Measurements from ENCODE around the gene RET. TPM values are rescaled to one million over a fixed set of nuclear protein-coding genes. Genes with fewer than 3 reads are reported as not detected.

Gene RET
- total RNA-seq, 6 experiments from 2014 or later = 0.53 to 10.2 (median 1.4) TPM

- H3K36me3 ChIP-seq = no peaks in the 10 kb centered on the region
- H3K27me3 ChIP-seq = no peaks in the 10 kb centered on the region
- TF ChIP-seq CTCF (IDR thresholded peaks at IDR 0.05) = no peak
- no peak for TF ChIP-seq POLR2A (IDR thresholded peaks at IDR 0.05)
- DNase-seq = no peak
- intact Hi-C loops (cut with DNase I) = no loop called here
- H3K27ac ChIP-seq = no peak overlapping the region
- H3K4me1 ChIP-seq = no peaks in the 10 kb centered on the region
- ATAC-seq = no peak
- WGBS (ENCODE audit: insufficient coverage, low coverage, low lambda C conversion rate, missing lambda C conversion rate) = 86% methylated on average over 2 of the region's 2 CpGs
- no peak overlapping the region for H3K4me3 ChIP-seq
- H3K9me3 ChIP-seq = no peaks in the 10 kb centered on the region
Measured at GRCh38 chr10:43155221-43155620, 78.4 kb downstream of the RET start.

- no peak for ATAC-seq
- intact Hi-C loops (cut with DNase I) = no loop called here
- TF ChIP-seq CTCF (IDR thresholded peaks at IDR 0.05) = no peak
- Histone ChIP-seq H3K36me3 (no peaks in the 10 kb centered on the region), H3K4me3 (no peak overlapping the region), H3K9me3 (no peaks in the 10 kb centered on the region), H3K27ac (no peak overlapping the region), H3K4me1 (no peaks in the 10 kb centered on the region), H3K27me3 (no peaks in the 10 kb centered on the region)
- WGBS (ENCODE audit: insufficient coverage, low coverage, low lambda C conversion rate, missing lambda C conversion rate) = 86% methylated on average over 1 of the region's 1 CpG
- DNase-seq = no peak
Measured at GRCh38 chr10:43155741-43156140, 78.9 kb downstream of the RET start.

DNA sequence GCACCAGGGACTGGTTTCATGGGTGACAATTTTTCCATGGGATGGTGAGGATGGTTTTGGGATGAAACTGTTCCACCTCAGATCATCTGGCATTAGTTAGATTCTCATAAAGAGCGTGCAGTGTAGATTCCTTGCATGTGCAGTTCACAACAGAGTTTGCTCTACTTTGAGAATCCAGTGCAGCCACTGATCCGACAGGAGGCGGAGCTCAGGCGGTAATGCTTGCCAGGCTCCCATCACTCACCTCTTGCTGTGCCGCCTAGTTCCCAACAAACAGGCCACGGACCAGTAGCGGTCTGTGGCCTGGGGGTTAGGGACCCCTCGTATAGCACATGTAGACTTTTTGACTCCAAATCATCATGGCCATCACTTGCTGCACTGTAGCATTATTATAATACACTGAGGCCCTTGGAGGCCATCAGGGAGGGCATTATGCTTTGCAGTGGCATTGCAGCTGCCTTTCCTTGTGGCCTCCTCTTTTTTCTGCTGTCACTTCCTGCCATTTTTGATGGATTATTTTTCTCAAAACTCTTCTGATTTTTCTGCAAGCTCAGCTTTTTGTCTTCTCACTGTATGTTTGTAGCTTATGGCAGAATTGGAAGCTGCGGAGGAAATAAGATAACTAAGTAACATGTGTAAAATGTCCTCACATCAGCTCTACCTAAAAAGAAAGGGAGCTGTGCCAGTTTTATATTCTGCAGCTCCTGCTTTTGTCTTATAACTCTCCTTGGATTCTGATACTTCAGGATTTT lies 79.9 kb downstream of the RET start:
- Histone ChIP-seq H3K36me3 (no peaks in the 10 kb centered on the region), H3K9me3 (no peaks in the 10 kb centered on the region), H3K27me3 (no peaks in the 10 kb centered on the region), H3K27ac (no peak overlapping the region), H3K4me3 (no peak overlapping the region), H3K4me1 (no peaks in the 10 kb centered on the region)
- no peak for ATAC-seq
- 85% methylated on average over 3 of the region's 9 CpGs for WGBS (ENCODE audit: insufficient coverage, low coverage, low lambda C conversion rate, missing lambda C conversion rate)
- TF ChIP-seq CTCF (IDR thresholded peaks at IDR 0.05) (no peak), POLR2A (IDR thresholded peaks at IDR 0.05) (no peak)
- DNase-seq = no peak
- intact Hi-C loops (cut with DNase I) = no loop called here

- TF ChIP-seq CTCF (IDR thresholded peaks at IDR 0.05) (no peak), POLR2A (IDR thresholded peaks at IDR 0.05) (no peak)
- 79% methylated on average over 6 of the region's 6 CpGs for WGBS (ENCODE audit: insufficient coverage, low coverage, low lambda C conversion rate, missing lambda C conversion rate)
- no peak for ATAC-seq
- no peaks in the 10 kb centered on the region for H3K27me3 ChIP-seq
- no peaks in the 10 kb centered on the region for H3K36me3 ChIP-seq
- DNase-seq = no peak
- H3K27ac ChIP-seq = no peak overlapping the region
- no peaks in the 10 kb centered on the region for H3K9me3 ChIP-seq
- intact Hi-C loops (cut with DNase I) = no loop called here
- H3K4me1 ChIP-seq = no peaks in the 10 kb centered on the region
- H3K4me3 ChIP-seq = no peak overlapping the region
Measured at GRCh38 chr10:43158636-43159035, 81.8 kb downstream of the RET start.

Measured in right lobe of liver (tissue), 6 donors.